Esophagus squamous epithelium (tissue), 4 donors: Measurements from ENCODE around the gene GCNT4.

ENCODE experiments used
- POLR2A ChIP-seq, 4 donors: fragments of 450-650 bp; IDR thresholded peaks; one replicate each; pipeline ENCODE4 v1.6.1; 2017; ENCODE audit warnings: antibody characterized with exemption in 4 of 4, mild to moderate bottlenecking in 4 of 4, moderate library complexity in 3 of 4
- TF ChIP-seq, protein P1 (sequence below), 6 experiments: fragments of 450-650 bp in 4 of 6; fragments of 200-600 bp in 2 of 6; sonication (generic) in 2 of 6; IDR thresholded peaks; one replicate each; pipeline ENCODE4 v1.5.1; 2016 to 2019; ENCODE audit warnings: antibody characterized with exemption in 6 of 6, mild to moderate bottlenecking in 4 of 6, moderate library complexity in 4 of 6

DNA sequence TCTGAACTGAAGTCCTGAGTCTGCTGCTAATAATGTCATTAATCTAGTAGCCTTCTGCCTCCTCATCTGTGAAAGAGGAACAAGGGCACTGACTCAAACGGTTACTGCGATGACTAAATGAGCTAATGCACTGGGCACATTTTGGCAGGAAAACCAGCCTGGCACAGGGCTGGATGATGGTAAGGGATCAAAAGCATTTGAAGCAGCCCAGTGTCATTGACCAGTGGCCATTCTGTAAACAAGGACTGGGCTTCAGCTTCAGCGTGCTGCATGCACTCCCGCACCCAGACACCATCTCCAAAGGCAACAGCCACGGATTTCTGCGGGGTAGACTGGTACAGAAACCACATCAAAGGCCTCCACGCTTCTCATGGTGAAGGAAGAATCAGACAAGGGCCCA, 8.0 kb downstream of the GCNT4 start:
- TF ChIP-seq, protein P1, sequence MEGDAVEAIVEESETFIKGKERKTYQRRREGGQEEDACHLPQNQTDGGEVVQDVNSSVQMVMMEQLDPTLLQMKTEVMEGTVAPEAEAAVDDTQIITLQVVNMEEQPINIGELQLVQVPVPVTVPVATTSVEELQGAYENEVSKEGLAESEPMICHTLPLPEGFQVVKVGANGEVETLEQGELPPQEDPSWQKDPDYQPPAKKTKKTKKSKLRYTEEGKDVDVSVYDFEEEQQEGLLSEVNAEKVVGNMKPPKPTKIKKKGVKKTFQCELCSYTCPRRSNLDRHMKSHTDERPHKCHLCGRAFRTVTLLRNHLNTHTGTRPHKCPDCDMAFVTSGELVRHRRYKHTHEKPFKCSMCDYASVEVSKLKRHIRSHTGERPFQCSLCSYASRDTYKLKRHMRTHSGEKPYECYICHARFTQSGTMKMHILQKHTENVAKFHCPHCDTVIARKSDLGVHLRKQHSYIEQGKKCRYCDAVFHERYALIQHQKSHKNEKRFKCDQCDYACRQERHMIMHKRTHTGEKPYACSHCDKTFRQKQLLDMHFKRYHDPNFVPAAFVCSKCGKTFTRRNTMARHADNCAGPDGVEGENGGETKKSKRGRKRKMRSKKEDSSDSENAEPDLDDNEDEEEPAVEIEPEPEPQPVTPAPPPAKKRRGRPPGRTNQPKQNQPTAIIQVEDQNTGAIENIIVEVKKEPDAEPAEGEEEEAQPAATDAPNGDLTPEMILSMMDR (IDR thresholded peaks at IDR 0.05), result no peak
- no peak for TF ChIP-seq POLR2A (IDR thresholded peaks at IDR 0.05)
